HepG2 (cell line): ENCODE measurements around the gene FECH. TPM values are rescaled to one million over a fixed set of nuclear protein-coding genes. Genes with fewer than 3 reads are reported as not detected.

Experiments used
- ARID2 ChIP-seq: sonication (generic); formaldehyde crosslinking; IDR thresholded peaks from 2 replicates; pipeline ENCODE4 v1.8.1; 2022; ENCODE audit warnings: mild to moderate bottlenecking, missing genetic modification reagents, borderline replicate concordance
- BORCS8-MEF2B ChIP-seq: sonication (generic); formaldehyde crosslinking; IDR thresholded peaks from 2 replicates; pipeline ENCODE4 v1.8.0; 2022; ENCODE audit warnings: mild to moderate bottlenecking, missing genetic modification reagents
- FOXP1 ChIP-seq, 2 experiments: fragments of 450-650 bp in 1 of 2; IDR thresholded peaks; 2 replicates each; pipeline ENCODE4 v1.6.1; 2017 to 2018; ENCODE audit warnings: antibody characterized with exemption in 1 of 2
- GABPB1 ChIP-seq: IDR thresholded peaks from 2 replicates; pipeline ENCODE4 v1.6.1; 2016; ENCODE audit warnings: mild to moderate bottlenecking, missing genetic modification reagents, moderate library complexity, missing compliant biosample characterization
- GTF2F1 ChIP-seq: fragments of 150-350 bp; IDR thresholded peaks from 2 replicates; pipeline ENCODE4 v1.6.1; 2014; ENCODE audit warnings: low read length
- HNF4A ChIP-seq: sonication (generic); formaldehyde crosslinking; IDR thresholded peaks from 2 replicates; pipeline ENCODE4 v1.4.0; 2020; ENCODE audit warnings: missing genetic modification reagents
- MEF2D ChIP-seq: sonication (generic); formaldehyde crosslinking; IDR thresholded peaks from 2 replicates; pipeline ENCODE4 v1.5.1; 2020; ENCODE audit warnings: mild to moderate bottlenecking, missing genetic modification reagents
- NFKBIZ ChIP-seq: IDR thresholded peaks from 2 replicates; pipeline ENCODE4 v1.6.1; 2018; ENCODE audit warnings: missing genetic modification reagents, missing compliant biosample characterization
- SPEN ChIP-seq: sonication (generic); formaldehyde crosslinking; IDR thresholded peaks from 2 replicates; pipeline ENCODE4 v1.5.1; 2020; ENCODE audit warnings: low read depth, mild to moderate bottlenecking, missing genetic modification reagents
- TBX2 ChIP-seq: sonication (generic); formaldehyde crosslinking; IDR thresholded peaks from 2 replicates; pipeline ENCODE4 v1.5.0; 2020; ENCODE audit warnings: missing genetic modification reagents, mild to moderate bottlenecking, borderline replicate concordance
- YEATS2 ChIP-seq: sonication (generic); formaldehyde crosslinking; IDR thresholded peaks from 2 replicates; pipeline ENCODE4 v1.4.0; 2020; ENCODE audit warnings: missing genetic modification reagents, borderline replicate concordance
- ZBTB42 ChIP-seq: sonication (generic); formaldehyde crosslinking; IDR thresholded peaks from 2 replicates; pipeline ENCODE4 v1.5.0; 2020; ENCODE audit warnings: mild to moderate bottlenecking, missing genetic modification reagents
- ZNF17 ChIP-seq: sonication (generic); formaldehyde crosslinking; IDR thresholded peaks from 2 replicates; pipeline ENCODE4 v1.5.0; 2020; ENCODE audit warnings: mild to moderate bottlenecking, missing genetic modification reagents
- ZNF543 ChIP-seq: sonication (generic); formaldehyde crosslinking; IDR thresholded peaks from 2 replicates; pipeline ENCODE4 v1.4.0; 2020; ENCODE audit warnings: mild to moderate bottlenecking, missing genetic modification reagents
- ZNF800 ChIP-seq: sonication (generic); formaldehyde crosslinking; IDR thresholded peaks from 2 replicates; pipeline ENCODE4 v1.4.0; 2020; ENCODE audit warnings: missing genetic modification reagents
- polyA plus RNA-seq, 8 experiments: library from polyadenylated mRNA; depleted of rRNA in 3 of 8; stranded (reverse) in 7 of 8; unstranded in 1 of 8; fragments of >200 nt; fragmentation: Illumina TruSeq in 4 of 8; extraction: Trizol in 4 of 8; gene quantifications; 2 replicates each; pipeline versions ENCODE4 v1.2.1 to v1.2.3, GENCODE V29; 2011 to 2016; ENCODE audit warnings: low read depth in 4 of 8, missing spikeins in 1 of 8, mixed read lengths in 1 of 8; ENCODE audit not compliant: insufficient read depth in 1 of 8
- total RNA-seq, 5 experiments: library from RNA; depleted of rRNA; stranded (reverse); fragments of >200 nt; fragmentation: Illumina TruSeq; extraction: Trizol; gene quantifications; 2 replicates each; pipeline ENCODE4 v1.2.3, GENCODE V29; 2016; ENCODE audit warnings: low read depth in 1 of 5
- TF ChIP-seq, protein P1 (sequence below): sonication (generic); formaldehyde crosslinking; IDR thresholded peaks from 2 replicates; pipeline ENCODE4 v1.4.0; 2020; ENCODE audit warnings: missing genetic modification reagents
- TF ChIP-seq, protein P2 (sequence below): sonication (generic); formaldehyde crosslinking; IDR thresholded peaks from 2 replicates; pipeline ENCODE4 v1.4.0; 2020; ENCODE audit warnings: missing genetic modification reagents
- TF ChIP-seq, protein P3 (sequence below): sonication (generic); formaldehyde crosslinking; IDR thresholded peaks from 2 replicates; pipeline ENCODE4 v1.5.1; 2020; ENCODE audit warnings: missing genetic modification reagents, mild to moderate bottlenecking, borderline replicate concordance

The FECH gene
- total and polyA plus RNA-seq, 2 of the 13 experiments (the other 11 are each of a cell fraction or from before 2014, with no cell fraction given): 14.7 to 21.9 TPM

DNA sequence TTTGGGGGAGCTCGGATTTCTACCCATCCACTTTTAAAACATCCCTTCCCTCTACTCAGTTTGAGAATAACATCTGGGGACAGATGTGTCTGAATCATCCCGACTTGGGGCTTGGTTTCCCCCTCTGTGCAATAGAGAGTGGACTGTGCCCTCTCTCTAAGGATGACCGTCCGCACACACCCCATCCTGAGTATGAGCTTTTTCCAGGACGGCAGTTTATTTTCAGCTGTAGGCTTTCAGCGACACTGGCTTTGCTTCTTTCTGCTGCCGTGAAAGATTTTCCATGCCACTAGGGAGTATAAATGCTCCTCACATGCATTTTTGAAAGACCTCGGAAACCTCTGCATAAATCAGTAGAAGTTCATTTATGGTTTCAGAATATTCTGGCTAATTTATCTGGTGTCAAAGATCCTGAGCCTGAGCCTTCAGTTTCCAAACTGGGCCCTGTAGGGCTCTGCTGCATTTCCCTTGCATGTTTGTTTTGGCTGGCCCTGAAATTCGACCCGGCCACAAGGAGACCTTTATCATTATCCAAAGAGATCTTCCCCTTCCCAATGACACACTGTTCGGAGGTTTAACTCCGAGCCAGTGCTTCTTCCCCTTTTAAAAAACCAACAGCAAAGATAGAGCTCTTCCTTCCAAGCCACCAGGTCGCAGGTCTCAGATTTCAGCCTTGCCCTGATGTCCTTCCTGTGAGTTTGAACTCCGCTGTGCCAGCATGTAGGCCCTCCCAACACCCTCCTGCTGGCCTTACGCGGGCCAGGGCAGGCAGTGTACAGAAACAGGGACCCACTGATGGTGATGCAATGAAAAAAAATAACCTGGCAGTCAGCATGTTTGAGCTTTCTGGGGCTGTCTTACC is 53.3 kb downstream of the FECH start (continued):
- 0 out of 2 replicates have a peak, but pooled peaks have one; percentile 56 for TF ChIP-seq BORCS8-MEF2B (CRISPR knock-in tag)
- TF ChIP-seq HNF4A (CRISPR knock-in tag): 0 out of 2 replicates have a peak, but pooled peaks have one; percentile 2
- no peak for TF ChIP-seq MEF2D (CRISPR knock-in tag)
- TF ChIP-seq, protein P1, sequence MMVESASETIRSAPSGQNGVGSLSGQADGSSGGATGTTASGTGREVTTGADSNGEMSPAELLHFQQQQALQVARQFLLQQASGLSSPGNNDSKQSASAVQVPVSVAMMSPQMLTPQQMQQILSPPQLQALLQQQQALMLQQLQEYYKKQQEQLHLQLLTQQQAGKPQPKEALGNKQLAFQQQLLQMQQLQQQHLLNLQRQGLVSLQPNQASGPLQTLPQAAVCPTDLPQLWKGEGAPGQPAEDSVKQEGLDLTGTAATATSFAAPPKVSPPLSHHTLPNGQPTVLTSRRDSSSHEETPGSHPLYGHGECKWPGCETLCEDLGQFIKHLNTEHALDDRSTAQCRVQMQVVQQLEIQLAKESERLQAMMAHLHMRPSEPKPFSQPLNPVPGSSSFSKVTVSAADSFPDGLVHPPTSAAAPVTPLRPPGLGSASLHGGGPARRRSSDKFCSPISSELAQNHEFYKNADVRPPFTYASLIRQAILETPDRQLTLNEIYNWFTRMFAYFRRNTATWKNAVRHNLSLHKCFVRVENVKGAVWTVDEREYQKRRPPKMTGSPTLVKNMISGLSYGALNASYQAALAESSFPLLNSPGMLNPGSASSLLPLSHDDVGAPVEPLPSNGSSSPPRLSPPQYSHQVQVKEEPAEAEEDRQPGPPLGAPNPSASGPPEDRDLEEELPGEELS (CRISPR knock-in tag): peak; percentile 33; the same call in 1 of the 2 replicates
- no peak for TF ChIP-seq YEATS2 (CRISPR knock-in tag)
- TF ChIP-seq, protein P2, sequence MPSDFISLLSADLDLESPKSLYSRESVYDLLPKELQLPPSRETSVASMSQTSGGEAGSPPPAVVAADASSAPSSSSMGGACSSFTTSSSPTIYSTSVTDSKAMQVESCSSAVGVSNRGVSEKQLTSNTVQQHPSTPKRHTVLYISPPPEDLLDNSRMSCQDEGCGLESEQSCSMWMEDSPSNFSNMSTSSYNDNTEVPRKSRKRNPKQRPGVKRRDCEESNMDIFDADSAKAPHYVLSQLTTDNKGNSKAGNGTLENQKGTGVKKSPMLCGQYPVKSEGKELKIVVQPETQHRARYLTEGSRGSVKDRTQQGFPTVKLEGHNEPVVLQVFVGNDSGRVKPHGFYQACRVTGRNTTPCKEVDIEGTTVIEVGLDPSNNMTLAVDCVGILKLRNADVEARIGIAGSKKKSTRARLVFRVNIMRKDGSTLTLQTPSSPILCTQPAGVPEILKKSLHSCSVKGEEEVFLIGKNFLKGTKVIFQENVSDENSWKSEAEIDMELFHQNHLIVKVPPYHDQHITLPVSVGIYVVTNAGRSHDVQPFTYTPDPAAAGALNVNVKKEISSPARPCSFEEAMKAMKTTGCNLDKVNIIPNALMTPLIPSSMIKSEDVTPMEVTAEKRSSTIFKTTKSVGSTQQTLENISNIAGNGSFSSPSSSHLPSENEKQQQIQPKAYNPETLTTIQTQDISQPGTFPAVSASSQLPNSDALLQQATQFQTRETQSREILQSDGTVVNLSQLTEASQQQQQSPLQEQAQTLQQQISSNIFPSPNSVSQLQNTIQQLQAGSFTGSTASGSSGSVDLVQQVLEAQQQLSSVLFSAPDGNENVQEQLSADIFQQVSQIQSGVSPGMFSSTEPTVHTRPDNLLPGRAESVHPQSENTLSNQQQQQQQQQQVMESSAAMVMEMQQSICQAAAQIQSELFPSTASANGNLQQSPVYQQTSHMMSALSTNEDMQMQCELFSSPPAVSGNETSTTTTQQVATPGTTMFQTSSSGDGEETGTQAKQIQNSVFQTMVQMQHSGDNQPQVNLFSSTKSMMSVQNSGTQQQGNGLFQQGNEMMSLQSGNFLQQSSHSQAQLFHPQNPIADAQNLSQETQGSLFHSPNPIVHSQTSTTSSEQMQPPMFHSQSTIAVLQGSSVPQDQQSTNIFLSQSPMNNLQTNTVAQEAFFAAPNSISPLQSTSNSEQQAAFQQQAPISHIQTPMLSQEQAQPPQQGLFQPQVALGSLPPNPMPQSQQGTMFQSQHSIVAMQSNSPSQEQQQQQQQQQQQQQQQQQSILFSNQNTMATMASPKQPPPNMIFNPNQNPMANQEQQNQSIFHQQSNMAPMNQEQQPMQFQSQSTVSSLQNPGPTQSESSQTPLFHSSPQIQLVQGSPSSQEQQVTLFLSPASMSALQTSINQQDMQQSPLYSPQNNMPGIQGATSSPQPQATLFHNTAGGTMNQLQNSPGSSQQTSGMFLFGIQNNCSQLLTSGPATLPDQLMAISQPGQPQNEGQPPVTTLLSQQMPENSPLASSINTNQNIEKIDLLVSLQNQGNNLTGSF (CRISPR knock-in tag): no peak
- TF ChIP-seq FOXP1 (IDR thresholded peaks at IDR 0.05): no peak
- no peak for TF ChIP-seq FOXP1 (CRISPR knock-in tag; IDR thresholded peaks at IDR 0.05)
- TF ChIP-seq ZBTB42: no peak
- TF ChIP-seq SPEN (CRISPR knock-in tag): no peak
- no peak for TF ChIP-seq GABPB1 (CRISPR knock-in tag)
- no peak for TF ChIP-seq ZNF17 (CRISPR knock-in tag)
- no peak for TF ChIP-seq ARID2
- TF ChIP-seq, protein P3, sequence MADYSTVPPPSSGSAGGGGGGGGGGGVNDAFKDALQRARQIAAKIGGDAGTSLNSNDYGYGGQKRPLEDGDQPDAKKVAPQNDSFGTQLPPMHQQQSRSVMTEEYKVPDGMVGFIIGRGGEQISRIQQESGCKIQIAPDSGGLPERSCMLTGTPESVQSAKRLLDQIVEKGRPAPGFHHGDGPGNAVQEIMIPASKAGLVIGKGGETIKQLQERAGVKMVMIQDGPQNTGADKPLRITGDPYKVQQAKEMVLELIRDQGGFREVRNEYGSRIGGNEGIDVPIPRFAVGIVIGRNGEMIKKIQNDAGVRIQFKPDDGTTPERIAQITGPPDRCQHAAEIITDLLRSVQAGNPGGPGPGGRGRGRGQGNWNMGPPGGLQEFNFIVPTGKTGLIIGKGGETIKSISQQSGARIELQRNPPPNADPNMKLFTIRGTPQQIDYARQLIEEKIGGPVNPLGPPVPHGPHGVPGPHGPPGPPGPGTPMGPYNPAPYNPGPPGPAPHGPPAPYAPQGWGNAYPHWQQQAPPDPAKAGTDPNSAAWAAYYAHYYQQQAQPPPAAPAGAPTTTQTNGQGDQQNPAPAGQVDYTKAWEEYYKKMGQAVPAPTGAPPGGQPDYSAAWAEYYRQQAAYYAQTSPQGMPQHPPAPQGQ (CRISPR knock-in tag): no peak
- no peak for TF ChIP-seq ZNF543 (CRISPR knock-in tag)
- TF ChIP-seq GTF2F1: no peak
- TF ChIP-seq ZNF800 (CRISPR knock-in tag): no peak
- TF ChIP-seq TBX2: peak; percentile 32
- no peak for TF ChIP-seq NFKBIZ (CRISPR knock-in tag)
